HG02943 (cell line): Measurements from ENCODE around the gene CLCN7.

Experiments used
- ATAC-seq: cut with Tn5 transposase; IDR thresholded peaks from one replicate; pipeline ENCODE4 v1.9.1; 2021; ENCODE audit warnings: mild to moderate bottlenecking, low read depth, moderate library complexity; ENCODE audit not compliant: unreplicated experiment

The CLCN7 gene

GRCh38 chr16:1432388-1433262 is 42.2 kb downstream of the CLCN7 start:
- ATAC-seq, result no peak

- ATAC-seq, result no peak
These were observed 43.1 kb downstream of the CLCN7 start for GRCh38 chr16:1431497-1432270.

- no peak for ATAC-seq
These were observed 43.9 kb downstream of the CLCN7 start, which contains the start of gene PERCC1 for GRCh38 chr16:1430759-1431496. TSS of gene PERCC1 (plus strand) at chr16:1431078. CDS start at chr16:1432594, 1,516 bp downstream.

- no peak for ATAC-seq
These were observed 44.5 kb downstream of the CLCN7 start for GRCh38 chr16:1430214-1430758.

- ATAC-seq, result no peak
These were observed 45.2 kb downstream of the CLCN7 start for GRCh38 chr16:1429631-1430030.

- ATAC-seq, result no peak
These were observed 45.8 kb downstream of the CLCN7 start for GRCh38 chr16:1429012-1429411.

GRCh38 chr16:1428511-1428910 is 46.3 kb downstream of the CLCN7 start:
- ATAC-seq, result no peak

GRCh38 chr16:1427473-1428461 is 47.1 kb downstream of the CLCN7 start:
- ATAC-seq, result no peak

GRCh38 chr16:1426734-1427471 is 47.9 kb downstream of the CLCN7 start:
- ATAC-seq, result no peak

- no peak for ATAC-seq
These were observed 49.0 kb downstream of the CLCN7 start for GRCh38 chr16:1425616-1426370.

GRCh38 chr16:1424028-1424427 is 50.8 kb downstream of the CLCN7 start:
- ATAC-seq, result no peak

- ATAC-seq, result no peak
These were observed 52.8 kb downstream of the CLCN7 start for GRCh38 chr16:1422076-1422475.

GRCh38 chr16:1420111-1420539 is 54.7 kb downstream of the CLCN7 start:
- ATAC-seq, result peak; percentile 11

GRCh38 chr16:1416521-1416941 is 58.3 kb downstream of the CLCN7 start:
- no peak for ATAC-seq

GRCh38 chr16:1414532-1415260 is 60.1 kb downstream of the CLCN7 start, which contains the start of gene UNKL:
TSS of gene UNKL (minus strand) at chr16:1414704. CDS start at chr16:1414691, 13 bp downstream.
- ATAC-seq, result peak; percentile 55

- peak; percentile 32 for ATAC-seq
These were observed 60.9 kb downstream of the CLCN7 start for GRCh38 chr16:1413684-1414531.
